C1 segment of cervical spinal cord (tissue), 14 donors: ENCODE data around the gene FBXO7.
A peak's percentile ranks its signal among the peaks of the same experiment; 100 is the strongest.
"Not testable (repeated sequence)": the region's sequence is repeated elsewhere in the genome, so short reads cannot be mapped to it uniquely, and the experiment has no call there.

ENCODE experiments used
- DNase-seq, 14 donors: peaks; one replicate each; lab custom pipeline; 2025; lab: John Stamatoyannopoulos, UW

FBXO7 gene

DNA sequence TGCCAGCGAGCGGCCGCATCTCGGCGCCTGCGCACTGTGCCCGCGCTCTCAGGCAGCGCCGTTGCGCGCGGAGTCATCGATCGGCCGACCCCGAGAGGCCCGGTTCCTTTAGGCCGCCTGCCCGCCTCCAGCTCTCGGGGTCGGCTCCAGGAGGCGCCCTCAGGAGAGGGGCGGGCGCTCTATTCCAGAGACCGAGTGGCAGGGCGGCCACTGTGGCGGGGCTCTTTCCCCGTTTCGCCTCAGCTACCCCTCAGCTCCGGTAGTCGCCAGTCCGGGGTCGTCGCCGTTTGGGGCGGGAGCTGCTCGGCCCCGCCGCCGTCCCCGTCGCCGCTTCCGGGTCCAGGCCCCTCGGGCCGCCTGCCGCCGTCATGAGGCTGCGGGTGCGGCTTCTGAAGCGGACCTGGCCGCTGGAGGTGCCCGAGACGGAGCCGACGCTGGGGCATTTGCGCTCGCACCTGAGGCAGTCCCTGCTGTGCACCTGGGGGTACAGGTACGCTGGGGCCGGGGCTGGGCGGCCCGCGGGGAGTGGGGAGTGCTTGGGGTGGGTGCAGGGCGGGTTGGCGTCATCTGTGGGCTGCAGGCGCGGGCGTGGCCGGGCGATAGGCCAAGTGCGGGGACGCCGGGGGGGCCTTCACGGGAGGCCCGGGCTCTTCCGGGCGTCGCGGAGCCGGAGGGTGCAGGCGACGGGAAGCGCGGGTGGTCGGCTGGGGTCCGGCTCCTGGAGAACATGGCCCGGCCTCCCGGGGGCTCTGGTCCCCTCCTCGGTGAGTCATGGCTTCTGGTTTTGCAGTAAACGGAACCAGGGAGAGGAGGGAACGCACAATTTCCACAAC lies at the start of gene FBXO7:
TSS of gene FBXO7 (plus strand) at position 177 of the 833 bp plus-strand sequence. CDS start at position 369, 192 bp downstream.
- DNase-seq: peak; percentile 31 to 94 (median 86)

DNA sequence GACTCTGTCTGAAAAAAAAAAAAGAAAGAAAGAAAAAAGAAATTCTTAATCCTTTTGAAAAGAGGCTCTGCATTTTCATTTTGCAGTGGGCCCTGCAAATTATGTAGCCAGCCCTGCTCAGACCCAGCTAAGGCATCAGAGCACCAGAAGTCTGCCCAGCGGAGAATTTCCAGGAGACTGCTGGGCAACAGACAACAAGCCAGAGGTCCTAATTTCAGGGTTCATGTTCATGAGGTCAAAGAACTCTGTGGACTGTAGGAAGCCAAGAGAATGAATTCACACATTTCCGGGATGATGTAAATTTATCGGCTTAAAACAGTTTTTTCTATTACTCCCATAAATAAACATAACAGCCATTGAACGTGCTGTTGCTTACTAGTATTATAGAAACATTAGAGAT lies 47.7 kb upstream of the FBXO7 start:
- DNase-seq: no peak

DNA sequence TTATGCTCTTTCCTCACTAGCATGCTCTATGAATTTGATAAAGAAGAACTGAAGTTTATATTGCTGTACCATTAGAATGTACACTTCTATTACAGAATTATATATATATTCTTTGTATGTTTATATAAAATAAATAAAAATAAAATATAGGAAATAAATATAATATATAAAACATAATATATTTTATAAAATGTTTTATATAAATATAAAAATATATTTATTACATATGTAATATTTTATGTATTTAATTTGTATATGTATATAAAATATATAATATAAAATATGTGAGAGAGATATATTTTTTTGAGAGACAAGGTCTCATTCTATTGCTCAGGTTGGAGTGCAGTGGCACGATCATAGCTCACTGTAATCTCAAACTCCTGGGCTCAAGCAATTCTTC lies 44.3 kb upstream of the FBXO7 start:
- no peak for DNase-seq

DNA sequence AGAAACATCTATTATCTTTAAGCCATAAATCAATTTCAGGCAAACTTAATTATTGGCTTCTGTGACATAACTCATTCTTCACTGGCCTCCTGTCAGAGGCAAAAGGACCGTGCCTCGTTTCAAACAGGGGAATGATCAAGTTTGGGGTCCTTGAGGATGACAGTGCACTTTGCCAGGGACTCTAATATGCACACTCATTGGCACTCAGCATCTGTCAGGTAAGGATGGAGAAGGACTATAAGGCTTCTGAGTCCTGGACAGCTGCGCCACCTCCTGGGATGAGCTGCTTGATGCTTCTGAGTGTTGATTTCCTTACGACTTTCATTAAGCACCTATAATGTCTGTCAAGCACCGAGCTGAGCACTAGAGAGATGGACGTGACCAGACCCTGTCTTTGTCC lies 30.5 kb upstream of the FBXO7 start:
- no peak for DNase-seq

DNA sequence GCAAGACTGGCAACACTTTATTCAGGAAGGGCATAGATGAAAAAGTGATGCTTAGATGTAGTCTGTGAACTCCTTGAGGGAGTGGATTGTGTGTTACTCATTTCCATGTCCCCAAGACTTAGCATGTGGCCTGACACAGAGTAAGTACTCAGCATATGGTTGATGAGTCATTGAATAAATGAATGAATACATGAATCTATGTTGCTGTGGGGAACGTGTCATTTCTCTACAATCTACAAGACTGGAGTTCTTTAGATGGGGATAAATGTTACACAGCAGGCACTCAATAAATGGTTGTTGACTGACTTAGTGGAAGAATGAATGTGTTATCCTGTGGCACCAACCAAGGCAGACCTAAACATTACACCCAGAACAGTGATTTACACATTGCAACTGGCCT lies 28.3 kb upstream of the FBXO7 start:
- no peak for DNase-seq

DNA sequence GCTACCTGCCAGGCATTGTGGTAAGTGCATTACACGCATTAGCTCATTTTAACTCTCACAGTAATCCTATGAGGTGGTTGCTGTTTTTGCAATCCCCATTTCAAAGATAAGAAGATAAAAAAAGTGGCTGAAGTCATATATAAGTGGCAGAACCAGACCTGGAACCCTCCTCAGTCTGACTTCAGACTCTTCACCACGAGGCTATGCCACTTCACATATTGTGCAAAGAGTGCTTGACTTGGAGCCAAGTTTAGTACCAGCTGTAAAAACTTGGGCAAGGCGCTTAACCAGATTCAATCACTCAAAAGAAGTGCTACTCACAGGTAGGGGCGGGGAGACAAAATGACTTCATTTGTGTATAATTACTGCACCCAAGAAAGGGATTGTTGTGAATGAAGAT lies 25.6 kb upstream of the FBXO7 start:
- DNase-seq: no peak

DNA sequence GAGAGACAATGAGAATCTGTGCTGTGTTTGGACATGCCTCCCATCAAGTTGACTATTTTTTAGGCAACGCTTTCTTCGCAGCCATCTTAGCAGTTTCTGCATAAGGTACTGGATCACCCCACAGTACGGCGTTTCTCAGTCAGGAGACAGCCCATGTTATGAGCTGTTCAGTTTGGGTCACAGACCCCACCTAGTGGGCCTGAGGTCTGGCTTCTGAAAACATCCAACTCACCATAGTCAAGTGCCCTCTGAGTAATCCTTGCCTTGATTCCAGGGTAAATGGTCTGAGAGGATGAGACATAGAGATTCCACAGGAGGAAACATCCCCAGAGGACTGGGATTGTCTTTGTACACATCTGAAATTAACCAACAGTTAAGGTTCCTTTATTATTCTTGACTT lies 17.6 kb upstream of the FBXO7 start:
- DNase-seq: no peak

DNA sequence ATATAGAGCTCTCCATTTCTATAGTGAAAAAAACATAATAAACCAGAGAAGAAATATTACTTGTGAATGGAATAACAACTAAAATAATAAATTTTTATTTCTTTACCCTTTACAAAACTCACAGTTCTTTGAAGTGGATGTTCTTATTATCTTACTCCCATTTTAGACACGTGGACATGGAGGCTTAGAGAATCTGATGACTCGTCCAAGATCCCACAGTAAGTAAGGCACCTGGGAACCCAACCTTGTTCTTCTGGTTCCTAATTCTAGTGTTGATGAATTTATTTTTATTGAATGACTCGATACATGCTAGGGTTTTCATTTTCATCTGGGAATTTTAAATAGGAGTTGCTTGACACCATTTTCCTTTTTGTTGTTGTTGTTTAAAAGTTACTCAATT lies 12.2 kb upstream of the FBXO7 start:
- DNase-seq: no peak

DNA sequence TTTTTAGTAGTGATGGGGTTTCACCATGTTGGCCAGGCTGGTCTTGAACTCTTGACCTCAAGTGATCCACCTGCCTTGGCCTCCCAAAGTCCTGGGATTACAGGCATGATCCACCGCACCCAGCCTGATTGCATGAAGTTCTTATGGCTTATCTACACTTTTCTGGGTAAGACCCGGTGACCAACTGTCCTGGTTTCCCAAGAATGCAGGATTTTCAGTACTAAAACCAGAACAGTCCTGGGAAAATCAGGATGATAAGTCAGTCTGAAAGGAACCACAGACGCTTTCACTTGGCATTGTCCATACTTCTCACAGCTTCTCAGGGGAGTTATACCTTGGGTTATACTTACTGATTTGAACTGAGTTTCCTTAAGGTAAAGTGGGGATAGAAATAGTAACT lies 8.9 kb upstream of the FBXO7 start:
- DNase-seq: no peak

DNA sequence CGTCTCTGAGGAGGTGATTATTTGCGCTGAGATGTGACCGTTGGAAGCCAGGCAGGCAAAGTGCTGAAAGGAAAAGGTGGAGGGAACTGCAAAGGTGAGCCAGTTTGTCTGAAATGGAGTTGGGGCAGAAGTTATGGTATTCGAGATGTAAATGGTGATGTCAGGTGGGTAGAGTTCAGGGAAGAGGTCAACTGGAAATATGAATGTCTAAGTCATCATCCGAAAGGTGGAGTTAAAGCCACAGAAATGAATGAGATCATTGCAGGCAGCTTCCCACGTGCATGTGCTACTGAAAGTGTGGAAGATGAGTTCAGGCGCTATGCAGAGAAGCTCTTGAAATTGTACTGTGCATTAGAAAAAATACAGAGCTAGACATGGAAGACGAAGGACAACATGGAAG lies 8.1 kb upstream of the FBXO7 start:
- DNase-seq: no peak

DNA sequence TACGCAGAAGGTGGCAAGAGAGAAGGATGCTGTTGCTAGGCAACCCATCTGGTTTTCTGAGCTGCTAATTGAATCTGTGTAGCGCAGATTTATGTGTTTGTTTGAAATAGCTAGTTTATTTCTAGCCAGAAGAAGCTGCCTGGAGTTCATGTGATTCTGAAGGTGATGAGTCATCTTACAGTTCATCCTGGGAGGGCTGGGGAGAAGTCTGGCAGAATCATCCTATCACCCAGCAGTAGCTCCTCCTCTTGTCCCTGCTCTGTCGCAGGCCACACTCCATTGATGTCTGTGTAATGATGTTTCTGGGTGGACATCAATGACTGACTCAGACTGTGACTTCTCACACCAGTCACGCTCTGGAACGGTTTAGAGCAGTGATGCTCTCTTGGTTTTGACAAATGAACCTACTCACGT lies 4.8 kb upstream of the FBXO7 start:
- peak in 6 of 14 donors; percentile 5 to 66 (median 32) for DNase-seq

DNA sequence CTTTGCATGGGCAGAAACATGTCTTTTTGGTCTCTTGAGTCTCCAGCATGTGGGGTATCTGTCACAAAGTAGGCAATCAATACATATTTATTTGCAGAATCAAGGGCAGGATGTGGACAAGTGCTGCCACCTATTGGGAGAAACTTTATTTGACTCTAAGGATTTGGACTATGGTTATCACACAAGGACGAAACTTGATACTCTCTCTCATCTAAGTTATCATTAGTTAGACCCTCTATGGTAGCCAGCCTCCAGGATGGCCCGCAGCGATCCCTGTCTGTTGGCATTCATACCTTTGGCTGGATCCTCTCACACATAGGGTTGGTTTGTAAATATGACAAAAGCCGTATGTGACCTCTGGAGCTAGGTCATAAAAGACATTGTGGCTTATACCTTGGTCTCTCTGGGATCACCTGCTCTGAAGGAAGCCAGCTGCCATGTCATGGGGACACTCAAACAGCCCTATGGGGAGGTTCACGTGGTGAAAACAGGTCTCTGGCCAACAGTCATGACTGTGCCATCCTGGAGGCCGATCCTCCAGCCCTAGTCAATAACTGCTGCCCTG lies 1.1 kb upstream of the FBXO7 start:
- DNase-seq: peak in 9 of 14 donors; percentile 7 to 67 (median 24)

DNA sequence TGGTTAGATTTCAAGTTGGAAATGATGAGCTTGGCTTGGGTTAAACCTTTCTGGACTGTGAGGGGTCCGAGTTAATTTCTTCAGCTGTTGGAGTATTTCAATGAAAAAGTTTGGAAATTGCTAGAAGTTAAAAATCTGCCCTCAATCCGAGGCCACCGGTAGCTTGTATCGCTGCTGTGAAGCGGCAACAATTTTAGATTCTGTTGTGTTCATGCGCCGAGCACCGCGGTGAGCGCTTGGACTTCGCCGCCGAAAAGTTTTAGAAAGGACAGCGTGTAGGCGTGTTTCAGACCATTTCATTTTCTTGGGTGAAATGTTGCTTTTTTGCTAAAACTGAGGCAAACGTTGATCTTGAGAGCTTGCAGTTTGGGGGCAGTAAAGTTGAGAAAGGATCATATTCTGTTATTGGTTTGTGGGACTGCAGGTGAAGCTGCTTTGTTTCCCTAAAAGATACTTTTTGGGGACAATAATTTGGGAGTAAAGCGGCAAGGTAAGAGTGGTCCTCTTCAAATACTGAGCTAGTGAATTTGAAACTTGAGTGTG lies 928 bp downstream of the FBXO7 start:
- peak in 10 of 14 donors; percentile 32 to 82 (median 60) for DNase-seq

DNA sequence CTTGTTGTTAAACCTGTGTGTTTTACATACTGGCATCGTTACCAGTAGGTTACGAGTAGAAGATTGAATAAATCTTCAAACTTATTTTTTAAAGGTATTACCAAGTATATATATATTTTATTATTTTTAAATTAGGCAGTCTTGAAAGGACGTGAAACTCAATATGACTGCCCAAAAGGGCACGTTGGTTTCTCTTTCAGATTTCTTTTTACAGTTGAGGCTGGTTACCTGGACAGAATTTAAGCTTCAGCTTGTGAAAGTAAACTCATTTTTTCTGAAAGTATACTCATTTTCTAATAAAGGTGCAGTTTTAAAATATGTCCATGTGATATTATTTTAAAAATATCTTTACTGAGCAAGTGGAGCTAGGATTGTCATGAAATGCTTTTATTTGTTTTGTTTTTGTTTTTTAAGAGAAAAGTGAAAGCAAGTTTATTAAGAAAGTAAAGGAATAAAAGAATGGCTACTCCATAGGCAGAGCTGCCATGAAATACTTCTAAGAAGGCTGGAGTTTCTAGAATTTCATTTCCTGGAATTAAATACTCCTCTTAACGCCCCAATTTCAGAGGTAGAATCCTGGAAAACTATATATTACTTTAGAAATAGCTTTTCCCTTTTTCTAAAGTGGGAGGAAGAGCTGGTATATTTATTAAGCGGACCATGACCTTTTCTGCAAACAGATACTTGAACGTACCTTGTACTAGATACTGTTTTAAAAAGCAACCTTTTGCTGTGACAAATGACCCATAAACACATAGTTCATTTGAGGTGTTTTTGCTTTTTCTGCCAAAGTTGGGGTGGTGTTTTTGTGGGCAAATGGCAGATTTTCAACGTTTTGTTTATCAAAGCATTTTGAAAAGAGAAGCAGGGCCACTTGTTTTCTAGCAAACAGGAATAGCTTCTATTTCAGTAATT lies 1.9 kb downstream of the FBXO7 start:
- no peak for DNase-seq

DNA sequence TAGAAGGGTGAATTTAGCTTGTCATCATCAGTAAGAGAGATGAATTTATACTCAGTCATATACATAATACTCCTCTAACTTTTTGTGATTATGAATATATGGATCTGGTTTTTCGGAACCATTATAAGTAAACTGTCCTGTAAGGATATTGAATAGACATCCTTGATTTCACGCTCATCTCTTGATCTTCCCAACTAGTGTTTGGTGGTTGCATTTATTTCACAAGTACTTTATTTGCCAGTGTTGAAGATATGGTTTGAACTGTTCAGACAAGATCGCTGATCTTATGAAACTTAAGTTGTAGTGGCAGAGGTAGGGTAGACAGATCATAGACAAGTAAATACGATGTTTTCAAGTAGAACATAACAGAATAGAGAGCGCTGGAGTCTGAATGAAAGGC lies 3.0 kb downstream of the FBXO7 start:
- DNase-seq: no peak

DNA sequence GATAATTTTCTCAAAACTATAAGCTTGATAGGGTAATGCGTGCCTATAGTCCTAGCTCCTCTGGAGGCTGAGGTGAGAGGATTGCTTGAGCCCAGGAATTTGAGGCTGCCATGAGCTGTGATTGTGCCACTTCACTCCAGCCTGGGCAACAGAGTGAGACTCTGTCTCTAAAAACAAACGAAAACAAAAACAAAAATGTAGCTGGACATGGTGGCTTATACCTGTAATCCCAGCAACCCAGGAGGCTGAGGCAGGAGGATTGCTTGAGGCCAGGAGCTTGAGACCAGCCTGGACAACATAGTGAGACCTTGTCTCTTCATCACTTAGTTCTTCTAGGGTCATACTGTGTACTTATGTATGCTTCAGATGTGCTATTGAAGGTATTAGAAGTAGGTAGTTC lies 3.9 kb downstream of the FBXO7 start:
- not testable (repeated sequence) for DNase-seq

DNA sequence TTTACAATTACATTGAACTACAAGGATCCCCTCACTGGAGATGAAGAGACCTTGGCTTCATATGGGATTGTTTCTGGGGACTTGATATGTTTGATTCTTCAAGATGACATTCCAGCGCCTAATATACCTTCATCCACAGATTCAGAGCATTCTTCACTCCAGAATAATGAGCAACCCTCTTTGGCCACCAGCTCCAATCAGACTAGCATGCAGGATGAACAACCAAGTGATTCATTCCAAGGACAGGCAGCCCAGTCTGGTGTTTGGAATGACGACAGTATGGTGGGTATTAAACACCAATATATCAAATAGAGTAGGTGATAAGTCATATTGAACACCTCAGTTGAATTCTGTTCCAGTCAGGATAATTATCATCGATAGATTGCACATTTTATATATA lies 4.4 kb downstream of the FBXO7 start:
- DNase-seq: no peak

DNA sequence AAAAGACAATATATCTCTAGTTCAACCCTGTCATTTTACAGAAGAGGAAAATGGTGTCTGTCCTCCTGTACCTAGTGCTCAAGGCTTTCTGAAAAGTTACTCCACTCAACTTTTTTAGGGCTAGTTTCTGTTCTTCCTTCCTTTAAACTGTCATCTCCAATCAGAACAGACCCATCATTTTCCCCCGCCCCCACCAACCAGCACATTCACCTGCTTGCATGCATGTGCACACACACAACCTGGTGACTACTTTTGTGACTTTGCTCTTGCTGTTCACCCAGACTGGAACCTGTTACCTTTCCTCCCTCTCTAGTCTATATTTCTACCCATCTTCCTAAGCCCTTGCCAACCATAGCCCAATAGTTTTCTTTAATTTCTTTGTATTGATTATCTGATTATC lies 5.6 kb downstream of the FBXO7 start:
- no peak for DNase-seq

DNA sequence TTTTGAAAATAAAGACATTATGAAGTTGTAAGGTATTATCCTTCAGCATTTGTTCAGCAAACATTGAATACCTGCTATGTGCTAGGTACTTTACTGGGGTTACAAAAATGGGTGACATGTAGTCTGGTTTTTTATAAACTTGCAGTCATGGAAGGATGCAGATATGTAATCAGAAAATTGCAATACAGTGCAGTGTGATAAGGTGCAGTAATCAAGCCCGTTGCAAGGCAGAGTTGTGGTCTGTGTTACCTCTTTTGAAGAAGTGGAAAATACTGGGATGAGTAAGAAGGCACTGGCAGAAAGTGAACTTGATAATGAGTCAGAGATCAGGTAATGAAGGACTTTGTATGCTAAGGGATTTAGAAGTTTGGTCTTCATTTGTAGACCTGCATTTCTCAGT lies 8.1 kb downstream of the FBXO7 start:
- DNase-seq: no peak

DNA sequence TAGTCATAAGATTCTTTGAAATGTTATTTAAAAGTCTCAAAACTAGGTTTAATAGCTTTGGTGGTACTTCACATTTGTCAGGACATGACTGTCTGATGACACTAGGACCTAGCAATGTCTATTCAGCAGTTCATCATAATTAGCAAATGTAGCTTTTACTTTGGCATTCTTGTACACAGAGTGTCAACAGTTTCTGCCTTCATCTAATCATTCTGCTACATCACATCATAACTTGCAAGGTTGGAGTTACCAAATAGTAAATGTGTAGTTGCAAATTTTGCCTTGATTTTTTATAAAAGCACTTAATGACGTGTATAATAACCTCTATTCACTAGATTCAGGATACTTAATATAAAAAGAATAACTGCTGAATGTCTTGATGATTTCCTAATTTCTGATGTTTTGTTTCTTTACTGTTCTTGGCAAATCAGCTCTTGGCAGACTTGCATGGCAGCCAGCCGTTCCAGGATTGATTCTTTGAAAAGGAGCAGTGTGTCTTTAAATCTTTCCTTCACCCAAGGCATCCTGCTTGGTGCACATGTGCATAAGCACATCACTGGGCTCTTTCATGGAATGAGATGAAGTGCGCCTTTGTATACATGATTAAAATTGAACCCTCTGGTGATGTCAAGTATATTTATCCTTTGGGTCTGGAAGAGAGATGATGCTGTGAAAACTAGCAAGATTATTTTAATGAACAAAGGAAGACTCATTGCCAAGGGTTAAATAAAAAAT lies 12.2 kb downstream of the FBXO7 start:
- peak in 2 of 14 donors; percentile 24 for DNase-seq

DNA sequence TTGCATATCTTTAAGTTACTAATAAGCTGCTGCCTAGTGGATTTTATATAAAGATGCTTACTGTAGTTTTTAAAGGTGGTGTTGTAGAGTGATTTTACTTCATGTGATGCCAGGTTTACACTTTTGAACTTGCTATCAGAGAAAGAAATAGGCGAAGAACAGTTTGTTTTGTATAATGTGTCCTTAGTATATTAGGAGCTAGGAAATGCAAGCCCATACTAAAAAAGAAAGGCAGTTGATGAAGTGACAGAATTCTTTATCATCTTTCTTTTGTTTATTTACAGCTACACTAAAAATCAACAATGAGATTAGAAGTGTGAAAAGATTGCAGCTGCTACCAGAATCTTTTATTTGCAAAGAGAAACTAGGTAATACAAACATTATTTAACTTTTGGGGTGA lies 12.8 kb downstream of the FBXO7 start:
- DNase-seq: no peak
